ENCODE results near the gene CHMP1A. TPM values are rescaled to one million over a fixed set of nuclear protein-coding genes. Genes with fewer than 3 reads are reported as not detected.
"Not testable (repeated sequence)": the region's sequence is repeated elsewhere in the genome, so short reads cannot be mapped to it uniquely, and the experiment has no call there.

Gene CHMP1A
- total RNA-seq, 1 donor from 2014 or later: 81.9 TPM

- not testable (repeated sequence) for DNase-seq (ENCODE audit: low spot score in 2 of 2); FAIRE-seq
These were observed 9.5 kb upstream of the CHMP1A start for GRCh38 chr16:89667000-89667399.

- FAIRE-seq: not testable (repeated sequence)
These were observed 6.7 kb upstream of the CHMP1A start for GRCh38 chr16:89664238-89664637.

GRCh38 chr16:89661215-89661614, 3.7 kb upstream of the CHMP1A start:
- DNase-seq (ENCODE audit: low spot score in 2 of 2) (no peak), FAIRE-seq (no peak)

More at GRCh38 chr16:89664238-89664637, 6.7 kb upstream of the CHMP1A start:
- DNase-seq (ENCODE audit: low spot score in 2 of 2): not testable (repeated sequence)

- FAIRE-seq: no peak
- no peak for DNase-seq (ENCODE audit: low spot score in 2 of 2)
These were observed 2.6 kb upstream of the CHMP1A start for GRCh38 chr16:89660146-89660545.

- FAIRE-seq (no peak), DNase-seq (ENCODE audit: low spot score in 2 of 2) (no peak)
These were observed 842 bp upstream of the CHMP1A start for GRCh38 chr16:89658221-89658879.

GRCh38 chr16:89656435-89657121, 930 bp downstream of the CHMP1A start:
- FAIRE-seq: no peak

GRCh38 chr16:89655062-89655643, 2.4 kb downstream of the CHMP1A start:
- DNase-seq (ENCODE audit: low spot score in 2 of 2): no peak
- no peak for FAIRE-seq

More at GRCh38 chr16:89656435-89657121, 930 bp downstream of the CHMP1A start:
- no peak for DNase-seq (ENCODE audit: low spot score in 2 of 2)

- no peak for FAIRE-seq
- no peak for DNase-seq (ENCODE audit: low spot score in 2 of 2)
These were observed 3.7 kb downstream of the CHMP1A start for GRCh38 chr16:89653656-89654295.

GRCh38 chr16:89651584-89651983, 5.9 kb downstream of the CHMP1A start:
- FAIRE-seq: no peak
- DNase-seq (ENCODE audit: low spot score in 2 of 2): peak in 1 of 2 donors; percentile 51

- FAIRE-seq: no peak
- DNase-seq (ENCODE audit: low spot score in 2 of 2): no peak
These were observed 10.6 kb downstream of the CHMP1A start for GRCh38 chr16:89646906-89647305.

- no peak for DNase-seq (ENCODE audit: low spot score in 2 of 2)
These were observed 11.2 kb downstream of the CHMP1A start for GRCh38 chr16:89646270-89646669.

GRCh38 chr16:89645122-89645521, 12.4 kb downstream of the CHMP1A start:
- DNase-seq (ENCODE audit: low spot score in 2 of 2) (no peak), FAIRE-seq (no peak)

More at GRCh38 chr16:89646270-89646669, 11.2 kb downstream of the CHMP1A start:
- FAIRE-seq: no peak

- DNase-seq (ENCODE audit: low spot score in 2 of 2) (no peak), FAIRE-seq (no peak)
These were observed 13.7 kb downstream of the CHMP1A start for GRCh38 chr16:89643769-89644300.

- DNase-seq (ENCODE audit: low spot score in 2 of 2) (no peak), FAIRE-seq (no peak)
These were observed 14.9 kb downstream of the CHMP1A start for GRCh38 chr16:89642574-89642973.

GRCh38 chr16:89641458-89642119, 15.9 kb downstream of the CHMP1A start:
- DNase-seq (ENCODE audit: low spot score in 2 of 2) (no peak), FAIRE-seq (no peak)

GRCh38 chr16:89639385-89639784, 18.1 kb downstream of the CHMP1A start:
- DNase-seq (ENCODE audit: low spot score in 2 of 2) (no peak), FAIRE-seq (no peak)

GRCh38 chr16:89638455-89638854, 19.1 kb downstream of the CHMP1A start:
- no peak for DNase-seq (ENCODE audit: low spot score in 2 of 2)
- no peak for FAIRE-seq

- FAIRE-seq (no peak), DNase-seq (ENCODE audit: low spot score in 2 of 2) (no peak)
These were observed 20.1 kb downstream of the CHMP1A start for GRCh38 chr16:89637379-89637778.

- FAIRE-seq (no peak), DNase-seq (ENCODE audit: low spot score in 2 of 2) (no peak)
These were observed 20.8 kb downstream of the CHMP1A start for GRCh38 chr16:89636663-89637062.
